ENCODE data around the gene TLCD3B. TPM values are rescaled to one million over a fixed set of nuclear protein-coding genes. Genes with fewer than 3 reads are reported as not detected.

TLCD3B gene
- polyA plus RNA-seq, 1 of the 3 experiments (the other 2 are of a cell fraction) = 3.8 TPM

- TF ChIP-seq NFIC (IDR thresholded peaks at IDR 0.05; ENCODE audit: borderline replicate concordance) (no peak), POLR2AphosphoS5 (IDR thresholded peaks at IDR 0.05; ENCODE audit: low read depth, low read length) (no peak), TAF1 (IDR thresholded peaks at IDR 0.05; ENCODE audit: borderline replicate concordance, low read depth, low read length) (no peak), NRF1 (IDR thresholded peaks at IDR 0.05; ENCODE audit: low read depth, low read length) (no peak), EZH2phosphoT487 (IDR thresholded peaks at IDR 0.05; ENCODE audit: borderline replicate concordance, low read depth) (no peak)
- H3K36me3 ChIP-seq (replicated peaks in 1 of 2; ENCODE audit: control insufficient read depth in 1 of 2, insufficient read depth in 2 of 2, low read length in 1 of 2) = peaks cover 24 to 97% of the 10 kb centered on the region in 2 experiments
- POLR2A ChIA-PET = interaction anchor here (3.2 kb wide), 1 partner anchor 10 kb away, joined by 7 read pairs; no protein-coding TSS in a partner anchor
- no peaks in the 10 kb centered on the region for H3K4me1 ChIP-seq (ENCODE audit: control insufficient read depth in 1 of 2, insufficient read depth in 2 of 2, low read depth in 1 of 2, low read length in 1 of 2)
- no peaks in the 10 kb centered on the region for H3K27me3 ChIP-seq (ENCODE audit: insufficient read depth)
- no peak for DNase-seq
- no peak overlapping the region for H3K9ac ChIP-seq
- H4K20me1 ChIP-seq (ENCODE audit: insufficient read depth) = no peaks in the 10 kb centered on the region
- H3K4me2 ChIP-seq = no peak overlapping the region
- no peak overlapping the region for H3K4me3 ChIP-seq (ENCODE audit: low read depth in 2 of 2, low read length in 1 of 2)
- H3K9me3 ChIP-seq = no peaks in the 10 kb centered on the region
- CTCF ChIA-PET = interaction anchor here (3.4 kb wide), 1 partner anchor 9 kb away, joined by 13 read pairs; no protein-coding TSS in a partner anchor
- no peaks in the 10 kb centered on the region for H3F3A ChIP-seq (replicated peaks; ENCODE audit: insufficient read depth)
- 98% methylated on average over 20 of the region's 20 CpGs for WGBS (ENCODE audit: low lambda C conversion rate)
- H3K27ac ChIP-seq (ENCODE audit: low read depth in 2 of 2, low read length in 1 of 2) = no peak overlapping the region
- H3K9me2 ChIP-seq = no peaks in the 10 kb centered on the region
- H2AFZ ChIP-seq (ENCODE audit: low read depth) = no peak overlapping the region
- no peaks in the 10 kb centered on the region for H3K79me2 ChIP-seq (ENCODE audit: insufficient read depth)
These were observed 44.8 kb downstream of the TLCD3B start for GRCh38 chr16:29986231-29986630.

- ChIA-PET CTCF (interaction anchor here (3.4 kb wide), 1 partner anchor 8 kb away, joined by 13 read pairs; no protein-coding TSS in a partner anchor), POLR2A (interaction anchor here (3.2 kb wide), 1 partner anchor 9 kb away, joined by 7 read pairs; no protein-coding TSS in a partner anchor)
- H3K9ac ChIP-seq = no peak overlapping the region
- no peak overlapping the region for H3K4me3 ChIP-seq (ENCODE audit: low read depth in 2 of 2, low read length in 1 of 2)
- no peak overlapping the region for H3K4me2 ChIP-seq
- H3F3A ChIP-seq (replicated peaks; ENCODE audit: insufficient read depth) = no peaks in the 10 kb centered on the region
- no peaks in the 10 kb centered on the region for H3K4me1 ChIP-seq (ENCODE audit: control insufficient read depth in 1 of 2, insufficient read depth in 2 of 2, low read depth in 1 of 2, low read length in 1 of 2)
- 96% methylated on average over 22 of the region's 28 CpGs for WGBS (ENCODE audit: low lambda C conversion rate)
- H3K9me2 ChIP-seq = no peaks in the 10 kb centered on the region
- H3K27ac ChIP-seq (ENCODE audit: low read depth in 2 of 2, low read length in 1 of 2) = no peak overlapping the region
- no peaks in the 10 kb centered on the region for H3K27me3 ChIP-seq (ENCODE audit: insufficient read depth)
- H3K36me3 ChIP-seq (replicated peaks in 1 of 2; ENCODE audit: control insufficient read depth in 1 of 2, insufficient read depth in 2 of 2, low read length in 1 of 2) = peaks cover 30 to 97% of the 10 kb centered on the region in 2 experiments
- H3K9me3 ChIP-seq = no peaks in the 10 kb centered on the region
- no peak for DNase-seq
- no peak overlapping the region for H2AFZ ChIP-seq (ENCODE audit: low read depth)
- H3K79me2 ChIP-seq (ENCODE audit: insufficient read depth) = no peaks in the 10 kb centered on the region
- no peaks in the 10 kb centered on the region for H4K20me1 ChIP-seq (ENCODE audit: insufficient read depth)
- TF ChIP-seq YY1 (IDR thresholded peaks at IDR 0.05; ENCODE audit: low read depth) = no peak
- no peak for TF ChIP-seq RXRA (IDR thresholded peaks at IDR 0.05; ENCODE audit: borderline replicate concordance, low read depth)
- no peak for TF ChIP-seq ZBTB33 (IDR thresholded peaks at IDR 0.05; ENCODE audit: borderline replicate concordance, low read depth)
- no peak for TF ChIP-seq NRF1 (IDR thresholded peaks at IDR 0.05; ENCODE audit: low read depth, low read length)
- TF ChIP-seq POLR2AphosphoS5 (IDR thresholded peaks at IDR 0.05; ENCODE audit: low read depth, low read length) = no peak
- TF ChIP-seq TEAD4 (IDR thresholded peaks at IDR 0.05; ENCODE audit: borderline replicate concordance, insufficient read depth) = no peak
- no peak for TF ChIP-seq ELF1 (IDR thresholded peaks at IDR 0.05)
- no peak for TF ChIP-seq TCF12 (IDR thresholded peaks at IDR 0.05)
- no peak for TF ChIP-seq EZH2phosphoT487 (IDR thresholded peaks at IDR 0.05; ENCODE audit: borderline replicate concordance, low read depth)
- no peak for TF ChIP-seq MAX (IDR thresholded peaks at IDR 0.05; ENCODE audit: low read depth)
- TF ChIP-seq FOSL2 (IDR thresholded peaks at IDR 0.05; ENCODE audit: borderline replicate concordance, low read depth) = no peak
- TF ChIP-seq CHD2 (IDR thresholded peaks at IDR 0.05; ENCODE audit: low read length, partially characterized antibody) = no peak
- no peak for TF ChIP-seq RCOR1 (IDR thresholded peaks at IDR 0.05; ENCODE audit: low read length)
- TF ChIP-seq, protein P1, sequence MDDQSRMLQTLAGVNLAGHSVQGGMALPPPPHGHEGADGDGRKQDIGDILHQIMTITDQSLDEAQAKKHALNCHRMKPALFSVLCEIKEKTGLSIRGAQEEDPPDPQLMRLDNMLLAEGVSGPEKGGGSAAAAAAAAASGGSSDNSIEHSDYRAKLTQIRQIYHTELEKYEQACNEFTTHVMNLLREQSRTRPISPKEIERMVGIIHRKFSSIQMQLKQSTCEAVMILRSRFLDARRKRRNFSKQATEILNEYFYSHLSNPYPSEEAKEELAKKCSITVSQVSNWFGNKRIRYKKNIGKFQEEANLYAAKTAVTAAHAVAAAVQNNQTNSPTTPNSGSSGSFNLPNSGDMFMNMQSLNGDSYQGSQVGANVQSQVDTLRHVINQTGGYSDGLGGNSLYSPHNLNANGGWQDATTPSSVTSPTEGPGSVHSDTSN (IDR thresholded peaks at IDR 0.05) = no peak
- no peak for TF ChIP-seq RAD21 (IDR thresholded peaks at IDR 0.05; ENCODE audit: low read length)
- TF ChIP-seq, protein P2, sequence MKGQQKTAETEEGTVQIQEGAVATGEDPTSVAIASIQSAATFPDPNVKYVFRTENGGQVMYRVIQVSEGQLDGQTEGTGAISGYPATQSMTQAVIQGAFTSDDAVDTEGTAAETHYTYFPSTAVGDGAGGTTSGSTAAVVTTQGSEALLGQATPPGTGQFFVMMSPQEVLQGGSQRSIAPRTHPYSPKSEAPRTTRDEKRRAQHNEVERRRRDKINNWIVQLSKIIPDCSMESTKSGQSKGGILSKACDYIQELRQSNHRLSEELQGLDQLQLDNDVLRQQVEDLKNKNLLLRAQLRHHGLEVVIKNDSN (IDR thresholded peaks at IDR 0.05; ENCODE audit: borderline replicate concordance, low read depth) = no peak
- no peak for TF ChIP-seq JUND (IDR thresholded peaks at IDR 0.05)
These were observed 45.7 kb downstream of the TLCD3B start for GRCh38 chr16:29985271-29985811.
